ENCODE measurements around the gene GAN.

GRCh38 chr16:81266680-81267095 lies 48.1 kb upstream of the GAN start:
- TF ChIP-seq, protein P1, sequence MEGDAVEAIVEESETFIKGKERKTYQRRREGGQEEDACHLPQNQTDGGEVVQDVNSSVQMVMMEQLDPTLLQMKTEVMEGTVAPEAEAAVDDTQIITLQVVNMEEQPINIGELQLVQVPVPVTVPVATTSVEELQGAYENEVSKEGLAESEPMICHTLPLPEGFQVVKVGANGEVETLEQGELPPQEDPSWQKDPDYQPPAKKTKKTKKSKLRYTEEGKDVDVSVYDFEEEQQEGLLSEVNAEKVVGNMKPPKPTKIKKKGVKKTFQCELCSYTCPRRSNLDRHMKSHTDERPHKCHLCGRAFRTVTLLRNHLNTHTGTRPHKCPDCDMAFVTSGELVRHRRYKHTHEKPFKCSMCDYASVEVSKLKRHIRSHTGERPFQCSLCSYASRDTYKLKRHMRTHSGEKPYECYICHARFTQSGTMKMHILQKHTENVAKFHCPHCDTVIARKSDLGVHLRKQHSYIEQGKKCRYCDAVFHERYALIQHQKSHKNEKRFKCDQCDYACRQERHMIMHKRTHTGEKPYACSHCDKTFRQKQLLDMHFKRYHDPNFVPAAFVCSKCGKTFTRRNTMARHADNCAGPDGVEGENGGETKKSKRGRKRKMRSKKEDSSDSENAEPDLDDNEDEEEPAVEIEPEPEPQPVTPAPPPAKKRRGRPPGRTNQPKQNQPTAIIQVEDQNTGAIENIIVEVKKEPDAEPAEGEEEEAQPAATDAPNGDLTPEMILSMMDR (IDR thresholded peaks at IDR 0.05), result no peak
- TF ChIP-seq EZH2 (IDR thresholded peaks at IDR 0.05; ENCODE audit: borderline replicate concordance, insufficient read depth, low read depth, low read length, poor library complexity, severe bottlenecking), result no peak
